CD4-positive, alpha-beta T cell treated with Interleukin-2 at 100 ng/mL for 4 hours (primary cell): ENCODE measurements around the gene AMZ1.
"Not testable (repeated sequence)": the region's sequence is repeated elsewhere in the genome, so short reads cannot be mapped to it uniquely, and the experiment has no call there.

Source experiments
- DNase-seq: peaks from one replicate; pipeline ENCODE4 v3.0.0-alpha.2; 2020; ENCODE audit warnings: low spot score

AMZ1 gene

GRCh38 chr7:2691932-2692439 lies 4.0 kb downstream of the AMZ1 start:
- not testable (repeated sequence) for DNase-seq

- no peak for DNase-seq
Observed at GRCh38 chr7:2692543-2692942, 4.5 kb downstream of the AMZ1 start.

- DNase-seq: not testable (repeated sequence)
Observed at GRCh38 chr7:2693420-2694121, 5.6 kb downstream of the AMZ1 start.

GRCh38 chr7:2694122-2694436 lies 6.1 kb downstream of the AMZ1 start:
- not testable (repeated sequence) for DNase-seq

- DNase-seq: peak; percentile 82
Observed at GRCh38 chr7:2698581-2699288, 10.7 kb downstream of the AMZ1 start.

- DNase-seq: no peak
Observed at GRCh38 chr7:2699289-2699620, 11.3 kb downstream of the AMZ1 start.

- DNase-seq: no peak
Observed at GRCh38 chr7:2700141-2700850, 12.3 kb downstream of the AMZ1 start.

GRCh38 chr7:2701424-2701823 lies 13.4 kb downstream of the AMZ1 start:
- no peak for DNase-seq

- no peak for DNase-seq
Observed at GRCh38 chr7:2701832-2702593, 14.0 kb downstream of the AMZ1 start.

- DNase-seq: no peak
Observed at GRCh38 chr7:2702594-2702957, 14.6 kb downstream of the AMZ1 start.

- DNase-seq: no peak
Observed at GRCh38 chr7:2705371-2706096, 17.5 kb downstream of the AMZ1 start.

- no peak for DNase-seq
Observed at GRCh38 chr7:2706685-2707126, 18.7 kb downstream of the AMZ1 start.

- DNase-seq: no peak
Observed at GRCh38 chr7:2707481-2707880, 19.5 kb downstream of the AMZ1 start.

- no peak for DNase-seq
Observed at GRCh38 chr7:2708041-2708440, 20.0 kb downstream of the AMZ1 start.

GRCh38 chr7:2708547-2709310 lies 20.7 kb downstream of the AMZ1 start:
- DNase-seq: no peak

GRCh38 chr7:2709553-2710285 lies 21.7 kb downstream of the AMZ1 start:
- DNase-seq: peak; percentile 78

- DNase-seq: peak; percentile 69
Observed at GRCh38 chr7:2710286-2710655, 22.3 kb downstream of the AMZ1 start.

- peak; percentile 54 for DNase-seq
Observed at GRCh38 chr7:2710901-2711551, 23.0 kb downstream of the AMZ1 start.

- DNase-seq: no peak
Observed at GRCh38 chr7:2711895-2712675, 24.1 kb downstream of the AMZ1 start.
